Measurements from ENCODE around the gene RNF13.

The RNF13 gene

GRCh38 chr3:149781741-149782140 lies 31.3 kb upstream of the RNF13 start:
- in situ Hi-C loops (cut with MboI; ENCODE audit: low pct_unique_long_range_greater_than_20kb, low sequenced_read_pairs, unreplicated experiment): no loop called here
- no peak for TF ChIP-seq CTCF (IDR thresholded peaks at IDR 0.05; ENCODE audit: extremely low read depth, insufficient read depth, missing control alignments)
- DNase-seq (ENCODE audit: low spot score): no peak

GRCh38 chr3:149783576-149783975 lies 29.4 kb upstream of the RNF13 start:
- no peak for DNase-seq (ENCODE audit: low spot score)
- in situ Hi-C loops (cut with MboI; ENCODE audit: low pct_unique_long_range_greater_than_20kb, low sequenced_read_pairs, unreplicated experiment): no loop called here
- no peak for TF ChIP-seq CTCF (IDR thresholded peaks at IDR 0.05; ENCODE audit: extremely low read depth, insufficient read depth, missing control alignments)

- TF ChIP-seq CTCF (IDR thresholded peaks at IDR 0.05; ENCODE audit: extremely low read depth, insufficient read depth, missing control alignments): no peak
- in situ Hi-C loops (cut with MboI; ENCODE audit: low pct_unique_long_range_greater_than_20kb, low sequenced_read_pairs, unreplicated experiment): no loop called here
- DNase-seq (ENCODE audit: low spot score): no peak
Observed at GRCh38 chr3:149784064-149784704, 28.8 kb upstream of the RNF13 start.

GRCh38 chr3:149790268-149790667 lies 22.7 kb upstream of the RNF13 start:
- no peak for TF ChIP-seq CTCF (IDR thresholded peaks at IDR 0.05; ENCODE audit: extremely low read depth, insufficient read depth, missing control alignments)
- in situ Hi-C loops (cut with MboI; ENCODE audit: low pct_unique_long_range_greater_than_20kb, low sequenced_read_pairs, unreplicated experiment): no loop called here
- no peak for DNase-seq (ENCODE audit: low spot score)

- no peak for DNase-seq (ENCODE audit: low spot score)
- in situ Hi-C loops (cut with MboI; ENCODE audit: low pct_unique_long_range_greater_than_20kb, low sequenced_read_pairs, unreplicated experiment): no loop called here
- no peak for TF ChIP-seq CTCF (IDR thresholded peaks at IDR 0.05; ENCODE audit: extremely low read depth, insufficient read depth, missing control alignments)
Observed at GRCh38 chr3:149790698-149791097, 22.3 kb upstream of the RNF13 start.

GRCh38 chr3:149792452-149793270 lies 20.4 kb upstream of the RNF13 start, which contains the start of gene ANKUB1:
TSS of gene ANKUB1 (minus strand) at chr3:149792554. CDS start at chr3:149792366, 188 bp downstream.
- in situ Hi-C loops (cut with MboI; ENCODE audit: low pct_unique_long_range_greater_than_20kb, low sequenced_read_pairs, unreplicated experiment): no loop called here
- no peak for TF ChIP-seq CTCF (IDR thresholded peaks at IDR 0.05; ENCODE audit: extremely low read depth, insufficient read depth, missing control alignments)
- DNase-seq (ENCODE audit: low spot score): no peak
